Measurements from ENCODE around the gene CNTN5.

The CNTN5 gene

DNA sequence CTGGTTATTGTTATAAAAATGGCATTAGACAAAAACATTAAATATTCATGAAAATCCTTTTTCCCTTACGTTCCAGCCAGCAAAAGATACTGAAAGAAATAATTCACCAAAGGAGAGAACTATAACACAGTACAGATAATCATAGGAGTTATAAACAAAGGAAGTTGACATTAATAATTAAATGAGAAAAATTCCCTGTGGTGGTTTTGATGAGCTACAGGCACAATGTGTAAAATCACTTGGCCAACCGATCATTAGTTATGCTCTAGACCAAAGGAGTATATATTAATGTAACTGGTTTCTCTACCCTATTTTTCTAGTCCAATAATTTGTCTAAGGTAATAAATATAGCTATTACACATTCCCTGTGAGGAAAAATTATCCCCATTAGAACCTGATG, 534.7 kb downstream of the CNTN5 start:
- H3K27me3 ChIP-seq (ENCODE audit: control insufficient read depth in 2 of 2, insufficient read depth in 2 of 2, low read length in 2 of 2) = no peaks in the 10 kb centered on the region

DNA sequence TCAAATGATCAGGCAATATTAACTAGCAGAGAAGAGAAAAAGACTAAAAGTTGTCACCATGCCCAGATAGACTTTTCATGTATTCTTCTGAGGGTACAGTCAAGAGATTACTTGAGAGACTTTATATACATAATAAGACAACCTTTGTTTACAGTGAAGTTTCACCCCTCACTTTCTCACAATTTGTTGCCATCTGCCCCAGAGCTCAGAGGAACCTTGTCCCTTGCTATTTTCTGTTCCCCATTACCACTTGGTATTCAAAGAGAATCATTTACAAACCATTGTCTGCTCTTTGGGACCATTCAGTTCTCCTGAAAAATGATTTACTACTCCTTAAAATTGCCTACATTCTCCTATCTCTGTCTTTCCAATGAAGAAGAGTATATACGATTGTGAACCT, 544.6 kb downstream of the CNTN5 start:
- Histone ChIP-seq H3K4me1 (ENCODE audit: control insufficient read depth in 2 of 2, insufficient read depth in 2 of 2, low read length in 2 of 2) (no peaks in the 10 kb centered on the region), H3K4me3 (ENCODE audit: low read length in 2 of 2) (no peak overlapping the region), H3K36me3 (ENCODE audit: control insufficient read depth in 2 of 2, insufficient read depth in 2 of 2, low read length in 2 of 2) (no peaks in the 10 kb centered on the region), H3K27ac (ENCODE audit: low read depth in 2 of 2, low read length in 2 of 2) (no peak overlapping the region), H3K9me3 (ENCODE audit: control insufficient read depth in 2 of 2, low read length in 2 of 2) (no peaks in the 10 kb centered on the region), H3K27me3 (ENCODE audit: control insufficient read depth in 2 of 2, insufficient read depth in 2 of 2, low read length in 2 of 2) (no peaks in the 10 kb centered on the region), H3K9ac (ENCODE audit: low read depth in 1 of 2, low read length in 2 of 2) (no peak overlapping the region)

More for the DNA sequence above, 534.7 kb downstream of the CNTN5 start:
- Histone ChIP-seq H3K4me3 (ENCODE audit: low read length in 2 of 2) (no peak overlapping the region), H3K4me1 (ENCODE audit: control insufficient read depth in 2 of 2, insufficient read depth in 2 of 2, low read length in 2 of 2) (no peaks in the 10 kb centered on the region), H3K9me3 (ENCODE audit: control insufficient read depth in 2 of 2, low read length in 2 of 2) (no peaks in the 10 kb centered on the region), H3K36me3 (ENCODE audit: control insufficient read depth in 2 of 2, insufficient read depth in 2 of 2, low read length in 2 of 2) (no peaks in the 10 kb centered on the region), H3K27ac (ENCODE audit: low read depth in 2 of 2, low read length in 2 of 2) (no peak overlapping the region), H3K9ac (ENCODE audit: low read depth in 1 of 2, low read length in 2 of 2) (no peak overlapping the region)

DNA sequence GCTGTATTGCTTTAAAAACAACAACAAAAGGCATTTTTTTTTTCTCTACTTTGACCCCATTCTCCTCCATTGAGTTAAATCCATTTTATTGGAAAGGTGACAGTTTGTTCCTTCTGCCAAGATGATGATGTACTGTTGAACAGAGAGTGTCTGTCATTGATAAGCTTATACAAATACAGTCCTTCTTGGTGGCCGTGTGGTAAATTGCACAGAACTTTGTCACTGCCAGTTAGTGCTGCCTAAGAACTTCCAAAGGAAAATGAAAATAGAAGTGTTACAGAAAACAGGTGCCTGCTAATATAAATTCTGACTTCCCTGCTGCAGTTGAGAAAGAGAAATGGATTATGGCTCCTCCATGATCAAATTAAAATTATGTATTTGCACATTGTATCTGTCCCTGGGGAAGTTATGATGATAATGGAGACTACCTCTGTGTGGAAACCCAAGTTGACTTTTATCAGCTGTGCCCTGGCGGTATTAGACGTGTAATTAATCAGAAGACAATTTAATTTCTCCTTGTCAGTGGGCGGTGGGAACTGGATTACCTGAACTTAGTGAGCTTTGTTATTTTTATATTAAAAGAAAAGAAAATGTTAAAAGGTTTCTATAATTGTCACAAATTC, 546.7 kb downstream of the CNTN5 start:
- H3K4me1 ChIP-seq (ENCODE audit: control insufficient read depth in 2 of 2, insufficient read depth in 2 of 2, low read length in 2 of 2) = no peaks in the 10 kb centered on the region
- no peak overlapping the region for H3K9ac ChIP-seq (ENCODE audit: low read depth in 1 of 2, low read length in 2 of 2)
- no peak overlapping the region for H3K27ac ChIP-seq (ENCODE audit: low read depth in 2 of 2, low read length in 2 of 2)
- H3K9me3 ChIP-seq (ENCODE audit: control insufficient read depth in 2 of 2, low read length in 2 of 2) = no peaks in the 10 kb centered on the region
- no peaks in the 10 kb centered on the region for H3K36me3 ChIP-seq (ENCODE audit: control insufficient read depth in 2 of 2, insufficient read depth in 2 of 2, low read length in 2 of 2)
- H3K4me3 ChIP-seq (ENCODE audit: low read length in 2 of 2) = no peak overlapping the region
- no peaks in the 10 kb centered on the region for H3K27me3 ChIP-seq (ENCODE audit: control insufficient read depth in 2 of 2, insufficient read depth in 2 of 2, low read length in 2 of 2)

- Histone ChIP-seq H3K9ac (ENCODE audit: low read depth in 1 of 2, low read length in 2 of 2) (no peak overlapping the region), H3K36me3 (ENCODE audit: control insufficient read depth in 2 of 2, insufficient read depth in 2 of 2, low read length in 2 of 2) (no peaks in the 10 kb centered on the region), H3K9me3 (ENCODE audit: control insufficient read depth in 2 of 2, low read length in 2 of 2) (no peaks in the 10 kb centered on the region), H3K27me3 (ENCODE audit: control insufficient read depth in 2 of 2, insufficient read depth in 2 of 2, low read length in 2 of 2) (no peaks in the 10 kb centered on the region), H3K4me1 (ENCODE audit: control insufficient read depth in 2 of 2, insufficient read depth in 2 of 2, low read length in 2 of 2) (no peaks in the 10 kb centered on the region), H3K27ac (ENCODE audit: low read depth in 2 of 2, low read length in 2 of 2) (no peak overlapping the region), H3K4me3 (ENCODE audit: low read length in 2 of 2) (no peak overlapping the region)
Observed at GRCh38 chr11:99568808-99569207, 548.1 kb downstream of the CNTN5 start.

DNA sequence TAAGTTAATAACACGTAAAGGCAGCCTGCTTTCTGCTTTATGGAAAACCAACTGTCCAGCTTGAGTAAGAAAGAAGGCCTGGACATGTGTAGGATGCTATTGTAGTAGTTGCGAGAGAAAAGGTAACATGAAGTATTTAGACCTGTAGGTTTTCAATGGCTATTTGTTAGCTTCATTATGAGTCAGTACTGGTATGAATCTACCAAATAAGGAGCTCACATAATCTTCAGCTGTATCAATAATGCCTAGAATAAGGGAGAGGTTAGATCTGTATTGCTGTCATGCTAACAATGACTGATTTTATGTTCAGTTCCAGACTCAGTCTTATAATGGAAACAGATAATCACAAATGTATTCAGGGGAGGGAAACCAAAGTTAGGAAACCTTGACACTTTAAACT, 550.3 kb downstream of the CNTN5 start:
- no peaks in the 10 kb centered on the region for H3K36me3 ChIP-seq (ENCODE audit: control insufficient read depth in 2 of 2, insufficient read depth in 2 of 2, low read length in 2 of 2)

DNA sequence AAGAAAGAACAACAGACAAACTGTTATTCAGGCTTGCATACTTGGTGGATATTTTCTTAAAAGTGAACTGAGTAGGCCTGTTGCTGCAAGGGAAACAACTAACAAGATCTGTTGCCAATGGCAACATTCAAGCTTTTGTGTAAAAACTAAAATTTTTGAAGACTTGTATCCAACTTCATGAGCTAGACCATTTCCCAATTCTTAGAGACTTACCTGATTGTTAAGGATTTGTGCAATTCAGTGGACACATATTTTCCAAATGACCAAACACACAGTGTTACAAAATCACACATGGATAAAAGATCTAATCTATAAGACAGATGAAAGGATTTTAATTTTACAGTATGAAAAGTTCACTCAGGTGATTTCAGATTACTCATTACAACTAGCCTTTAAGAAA, 564.1 kb downstream of the CNTN5 start:
- no peaks in the 10 kb centered on the region for H3K27me3 ChIP-seq (ENCODE audit: control insufficient read depth in 2 of 2, insufficient read depth in 2 of 2, low read length in 2 of 2)
- H3K9me3 ChIP-seq (ENCODE audit: control insufficient read depth in 2 of 2, low read length in 2 of 2) = no peaks in the 10 kb centered on the region
- no peak overlapping the region for H3K27ac ChIP-seq (ENCODE audit: low read depth in 2 of 2, low read length in 2 of 2)
- H3K4me1 ChIP-seq (ENCODE audit: control insufficient read depth in 2 of 2, insufficient read depth in 2 of 2, low read length in 2 of 2) = no peaks in the 10 kb centered on the region
- no peak overlapping the region for H3K4me3 ChIP-seq (ENCODE audit: low read length in 2 of 2)
- no peak overlapping the region for H3K9ac ChIP-seq (ENCODE audit: low read depth in 1 of 2, low read length in 2 of 2)
- H3K36me3 ChIP-seq (ENCODE audit: control insufficient read depth in 2 of 2, insufficient read depth in 2 of 2, low read length in 2 of 2) = no peaks in the 10 kb centered on the region

More for the DNA sequence above, 550.3 kb downstream of the CNTN5 start:
- Histone ChIP-seq H3K27me3 (ENCODE audit: control insufficient read depth in 2 of 2, insufficient read depth in 2 of 2, low read length in 2 of 2) (no peaks in the 10 kb centered on the region), H3K4me1 (ENCODE audit: control insufficient read depth in 2 of 2, insufficient read depth in 2 of 2, low read length in 2 of 2) (no peaks in the 10 kb centered on the region), H3K27ac (ENCODE audit: low read depth in 2 of 2, low read length in 2 of 2) (no peak overlapping the region), H3K9me3 (ENCODE audit: control insufficient read depth in 2 of 2, low read length in 2 of 2) (no peaks in the 10 kb centered on the region), H3K4me3 (ENCODE audit: low read length in 2 of 2) (no peak overlapping the region), H3K9ac (ENCODE audit: low read depth in 1 of 2, low read length in 2 of 2) (no peak overlapping the region)

- H3K36me3 ChIP-seq (ENCODE audit: control insufficient read depth in 2 of 2, insufficient read depth in 2 of 2, low read length in 2 of 2) = no peaks in the 10 kb centered on the region
- H3K9me3 ChIP-seq (ENCODE audit: control insufficient read depth in 2 of 2, low read length in 2 of 2) = no peaks in the 10 kb centered on the region
- H3K27ac ChIP-seq (ENCODE audit: low read depth in 2 of 2, low read length in 2 of 2) = no peak overlapping the region
- no peaks in the 10 kb centered on the region for H3K4me1 ChIP-seq (ENCODE audit: control insufficient read depth in 2 of 2, insufficient read depth in 2 of 2, low read length in 2 of 2)
- H3K9ac ChIP-seq (ENCODE audit: low read depth in 1 of 2, low read length in 2 of 2) = no peak overlapping the region
- no peak overlapping the region for H3K4me3 ChIP-seq (ENCODE audit: low read length in 2 of 2)
- no peaks in the 10 kb centered on the region for H3K27me3 ChIP-seq (ENCODE audit: control insufficient read depth in 2 of 2, insufficient read depth in 2 of 2, low read length in 2 of 2)
Observed at GRCh38 chr11:99585606-99586005, 564.9 kb downstream of the CNTN5 start.

DNA sequence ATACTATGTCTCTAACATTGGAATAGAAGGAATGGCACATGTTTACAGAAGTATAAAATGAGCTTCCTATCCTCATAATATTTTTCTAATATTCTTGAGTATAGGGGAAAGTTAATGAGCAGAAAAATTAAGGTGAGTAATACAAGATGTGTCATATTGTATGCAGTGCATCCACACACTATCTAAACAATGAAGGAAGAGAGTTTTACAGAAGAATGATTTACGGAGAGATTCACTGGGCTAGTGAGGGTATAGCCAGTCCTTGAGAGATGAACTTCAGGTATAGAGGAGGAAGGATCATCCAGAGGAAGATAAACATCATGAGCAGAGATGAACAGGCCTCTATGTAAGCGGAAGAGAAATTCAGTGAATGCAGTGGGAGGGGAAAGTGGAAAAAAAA, 569.0 kb downstream of the CNTN5 start:
- Histone ChIP-seq H3K4me1 (ENCODE audit: control insufficient read depth in 2 of 2, insufficient read depth in 2 of 2, low read length in 2 of 2) (no peaks in the 10 kb centered on the region), H3K27me3 (ENCODE audit: control insufficient read depth in 2 of 2, insufficient read depth in 2 of 2, low read length in 2 of 2) (no peaks in the 10 kb centered on the region), H3K9me3 (ENCODE audit: control insufficient read depth in 2 of 2, low read length in 2 of 2) (no peaks in the 10 kb centered on the region)

GRCh38 chr11:99592266-99592665, 571.5 kb downstream of the CNTN5 start:
- H3K4me1 ChIP-seq (ENCODE audit: control insufficient read depth in 2 of 2, insufficient read depth in 2 of 2, low read length in 2 of 2) = no peaks in the 10 kb centered on the region

More for the DNA sequence above, 569.0 kb downstream of the CNTN5 start:
- Histone ChIP-seq H3K4me3 (ENCODE audit: low read length in 2 of 2) (no peak overlapping the region), H3K36me3 (ENCODE audit: control insufficient read depth in 2 of 2, insufficient read depth in 2 of 2, low read length in 2 of 2) (no peaks in the 10 kb centered on the region), H3K9ac (ENCODE audit: low read depth in 1 of 2, low read length in 2 of 2) (no peak overlapping the region), H3K27ac (ENCODE audit: low read depth in 2 of 2, low read length in 2 of 2) (no peak overlapping the region)

GRCh38 chr11:99593197-99593596, 572.4 kb downstream of the CNTN5 start:
- Histone ChIP-seq H3K9ac (ENCODE audit: low read depth in 1 of 2, low read length in 2 of 2) (no peak overlapping the region), H3K27me3 (ENCODE audit: control insufficient read depth in 2 of 2, insufficient read depth in 2 of 2, low read length in 2 of 2) (no peaks in the 10 kb centered on the region), H3K36me3 (ENCODE audit: control insufficient read depth in 2 of 2, insufficient read depth in 2 of 2, low read length in 2 of 2) (no peaks in the 10 kb centered on the region), H3K9me3 (ENCODE audit: control insufficient read depth in 2 of 2, low read length in 2 of 2) (no peaks in the 10 kb centered on the region), H3K4me3 (ENCODE audit: low read length in 2 of 2) (no peak overlapping the region), H3K27ac (ENCODE audit: low read depth in 2 of 2, low read length in 2 of 2) (no peak overlapping the region), H3K4me1 (ENCODE audit: control insufficient read depth in 2 of 2, insufficient read depth in 2 of 2, low read length in 2 of 2) (no peaks in the 10 kb centered on the region)

More at GRCh38 chr11:99592266-99592665, 571.5 kb downstream of the CNTN5 start:
- no peak overlapping the region for H3K4me3 ChIP-seq (ENCODE audit: low read length in 2 of 2)
- H3K27me3 ChIP-seq (ENCODE audit: control insufficient read depth in 2 of 2, insufficient read depth in 2 of 2, low read length in 2 of 2) = no peaks in the 10 kb centered on the region
- H3K9ac ChIP-seq (ENCODE audit: low read depth in 1 of 2, low read length in 2 of 2) = no peak overlapping the region
- H3K36me3 ChIP-seq (ENCODE audit: control insufficient read depth in 2 of 2, insufficient read depth in 2 of 2, low read length in 2 of 2) = no peaks in the 10 kb centered on the region
- no peak overlapping the region for H3K27ac ChIP-seq (ENCODE audit: low read depth in 2 of 2, low read length in 2 of 2)
- H3K9me3 ChIP-seq (ENCODE audit: control insufficient read depth in 2 of 2, low read length in 2 of 2) = no peaks in the 10 kb centered on the region

DNA sequence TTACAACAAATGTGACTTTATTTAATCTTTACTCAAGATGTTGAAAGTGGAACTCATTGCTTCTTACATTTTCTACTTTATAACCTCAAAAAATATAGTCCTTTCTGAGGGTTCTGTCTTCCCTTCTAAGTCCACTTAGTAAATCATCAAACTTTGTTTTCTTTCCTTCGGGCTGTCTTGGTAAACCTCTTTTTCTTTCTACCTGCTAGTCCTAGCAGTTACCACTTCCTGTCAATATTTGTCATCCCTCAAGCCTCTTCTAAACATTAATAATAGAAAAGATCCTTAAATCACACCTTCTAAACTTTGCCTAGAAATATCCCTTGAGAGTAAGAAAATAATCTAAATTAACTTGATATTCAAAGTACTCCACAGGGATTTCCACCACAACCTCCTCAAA, 580.4 kb downstream of the CNTN5 start:
- Histone ChIP-seq H3K27ac (ENCODE audit: low read depth in 2 of 2, low read length in 2 of 2) (no peak overlapping the region), H3K4me1 (ENCODE audit: control insufficient read depth in 2 of 2, insufficient read depth in 2 of 2, low read length in 2 of 2) (no peaks in the 10 kb centered on the region), H3K9me3 (ENCODE audit: control insufficient read depth in 2 of 2, low read length in 2 of 2) (no peaks in the 10 kb centered on the region), H3K36me3 (ENCODE audit: control insufficient read depth in 2 of 2, insufficient read depth in 2 of 2, low read length in 2 of 2) (no peaks in the 10 kb centered on the region), H3K27me3 (ENCODE audit: control insufficient read depth in 2 of 2, insufficient read depth in 2 of 2, low read length in 2 of 2) (no peaks in the 10 kb centered on the region), H3K4me3 (ENCODE audit: low read length in 2 of 2) (no peak overlapping the region), H3K9ac (ENCODE audit: low read depth in 1 of 2, low read length in 2 of 2) (no peak overlapping the region)
